ENCODE results near the gene PHC1.
A peak's percentile ranks its signal among the peaks of the same experiment; 100 is the strongest.
"Not testable (repeated sequence)": the region's sequence is repeated elsewhere in the genome, so short reads cannot be mapped to it uniquely, and the experiment has no call there.

PHC1 gene

GRCh38 chr12:8911606-8912268, 2.6 kb upstream of the PHC1 start:
- no peak for DNase-seq

DNA sequence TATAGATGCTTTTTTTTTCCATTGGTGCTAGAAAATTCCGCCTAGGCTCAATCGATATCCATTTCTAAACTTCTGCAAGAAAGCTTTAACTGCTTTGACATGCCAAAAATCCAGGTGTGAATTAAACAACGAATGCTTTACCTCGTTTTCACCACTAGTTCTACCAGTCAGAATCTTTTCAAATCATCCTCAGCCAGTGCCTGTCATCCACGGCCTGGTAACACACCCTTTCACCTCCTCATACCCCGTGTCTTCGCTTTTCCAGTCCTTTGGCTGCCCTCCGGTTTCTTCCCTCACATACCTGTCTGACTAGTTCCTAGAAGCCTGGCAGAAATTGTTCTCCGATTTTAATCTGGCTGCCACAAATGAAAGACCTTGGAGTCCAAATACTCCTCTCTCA, 1.4 kb upstream of the PHC1 start:
- peak; percentile 82 for DNase-seq

DNA sequence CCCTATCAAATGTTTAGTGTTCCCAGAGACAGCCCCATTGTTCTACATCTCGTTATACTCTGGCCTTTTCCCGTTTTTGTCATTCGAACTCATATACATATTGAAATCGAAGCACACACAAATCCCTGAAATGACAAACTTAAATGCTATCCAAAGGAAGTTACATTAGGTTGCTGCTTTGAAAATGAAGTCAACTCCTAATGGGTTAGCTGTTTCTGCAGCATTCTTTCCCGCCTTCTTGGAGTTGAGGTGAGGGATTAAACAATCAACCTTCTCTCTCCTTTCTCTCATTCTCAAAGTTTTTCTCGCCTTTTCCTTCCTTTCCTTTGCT, 642 bp upstream of the PHC1 start:
- no peak for DNase-seq

DNA sequence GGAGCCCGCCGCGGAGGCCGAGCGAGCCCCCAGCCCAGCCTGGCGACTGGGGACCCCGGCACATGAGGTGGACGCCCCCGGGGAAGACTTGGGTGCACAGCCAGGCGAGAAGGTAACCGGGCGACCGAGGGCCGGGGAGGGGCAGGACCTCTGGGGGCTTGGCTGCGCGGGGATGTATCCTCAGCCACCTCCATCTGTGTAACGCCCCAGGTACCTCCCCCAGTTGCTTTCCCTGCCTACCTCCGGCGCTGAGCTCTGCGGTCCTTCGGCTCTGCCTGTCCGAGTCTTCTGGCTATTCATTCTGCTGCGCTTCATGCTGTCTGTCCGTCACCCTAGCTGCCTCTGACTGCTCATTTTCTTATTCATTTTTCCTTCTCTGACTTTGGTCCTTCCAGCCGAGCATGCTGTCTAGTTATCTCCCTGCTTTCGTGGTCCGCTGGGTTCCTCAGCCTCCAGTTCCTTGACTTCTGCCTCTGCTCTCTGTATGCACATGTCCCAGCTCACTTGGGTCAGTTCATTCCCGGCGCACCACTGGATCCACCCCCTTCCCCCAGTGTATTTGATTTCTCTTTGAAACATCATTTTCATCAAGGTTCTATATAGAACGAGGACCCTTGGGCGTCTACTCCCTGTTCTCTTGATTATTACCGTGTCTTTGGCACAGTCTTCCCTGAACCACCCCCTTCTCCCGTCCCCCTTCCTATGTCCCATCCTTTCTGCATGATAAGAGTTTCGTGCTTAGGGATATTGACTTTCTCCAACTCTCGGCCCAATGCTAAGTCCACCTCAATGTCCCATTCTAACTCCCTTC, 612 bp downstream of the PHC1 start:
- DNase-seq, result peak; percentile 92

- no peak for DNase-seq
Measured at GRCh38 chr12:8916154-8916553, 1.8 kb downstream of the PHC1 start.

DNA sequence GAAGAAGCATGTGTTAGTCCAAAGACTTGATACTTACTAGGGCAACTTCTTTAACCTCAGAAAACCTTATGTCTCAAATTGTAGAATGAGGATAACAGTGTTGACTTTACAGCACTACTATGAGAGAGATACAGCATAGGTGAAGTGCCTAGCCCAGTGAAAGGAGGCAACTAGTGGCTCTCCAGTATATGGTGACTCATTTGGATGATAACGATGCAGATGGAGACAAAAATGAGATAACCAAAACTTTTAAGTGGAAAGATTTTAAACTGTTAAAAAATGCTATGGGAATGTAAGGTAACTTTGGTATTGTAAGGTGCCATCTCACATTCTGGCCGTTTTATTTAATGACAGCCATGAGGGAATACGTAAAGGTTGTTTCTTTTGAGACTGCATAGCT, 2.7 kb downstream of the PHC1 start:
- DNase-seq, result no peak

- no peak for DNase-seq
Measured at GRCh38 chr12:8917751-8918150, 3.4 kb downstream of the PHC1 start.

DNA sequence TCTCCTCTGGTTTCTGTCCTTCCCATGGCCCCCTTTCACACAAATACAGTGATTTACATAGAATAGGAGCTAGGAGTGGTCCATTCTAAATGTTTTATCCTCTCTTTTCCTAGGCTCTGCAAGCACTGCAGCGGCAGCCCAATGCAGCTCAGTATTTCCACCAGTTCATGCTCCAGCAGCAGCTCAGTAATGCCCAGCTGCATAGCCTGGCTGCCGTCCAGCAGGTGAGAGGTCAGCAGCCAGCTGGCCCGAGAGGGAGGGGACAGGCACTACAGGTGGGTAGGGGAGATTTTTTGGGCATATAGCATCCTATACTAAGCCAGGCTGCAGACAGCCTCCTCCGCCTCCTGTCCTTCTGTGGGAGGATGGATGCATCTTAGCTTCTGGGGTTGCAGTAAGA, 5.3 kb downstream of the PHC1 start:
- not testable (repeated sequence) for DNase-seq

DNA sequence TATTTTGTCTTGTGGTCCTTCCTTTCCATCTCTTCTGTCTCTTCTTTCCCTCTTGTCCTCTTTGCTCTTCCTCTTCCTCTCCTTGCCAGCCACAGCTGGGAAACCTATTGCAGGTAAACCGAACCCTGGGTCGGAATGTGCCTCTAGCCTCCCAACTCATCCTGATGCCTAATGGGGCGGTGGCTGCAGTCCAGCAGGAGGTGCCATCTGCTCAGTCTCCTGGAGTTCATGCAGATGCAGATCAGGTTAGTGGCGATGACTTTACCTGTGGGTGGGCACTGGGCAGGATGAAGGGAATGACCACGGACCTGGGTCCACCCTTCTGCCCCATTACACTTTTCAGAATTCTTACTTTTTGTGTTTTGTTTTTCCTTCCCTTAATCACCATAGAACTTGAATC, 8.2 kb downstream of the PHC1 start:
- DNase-seq, result no peak

DNA sequence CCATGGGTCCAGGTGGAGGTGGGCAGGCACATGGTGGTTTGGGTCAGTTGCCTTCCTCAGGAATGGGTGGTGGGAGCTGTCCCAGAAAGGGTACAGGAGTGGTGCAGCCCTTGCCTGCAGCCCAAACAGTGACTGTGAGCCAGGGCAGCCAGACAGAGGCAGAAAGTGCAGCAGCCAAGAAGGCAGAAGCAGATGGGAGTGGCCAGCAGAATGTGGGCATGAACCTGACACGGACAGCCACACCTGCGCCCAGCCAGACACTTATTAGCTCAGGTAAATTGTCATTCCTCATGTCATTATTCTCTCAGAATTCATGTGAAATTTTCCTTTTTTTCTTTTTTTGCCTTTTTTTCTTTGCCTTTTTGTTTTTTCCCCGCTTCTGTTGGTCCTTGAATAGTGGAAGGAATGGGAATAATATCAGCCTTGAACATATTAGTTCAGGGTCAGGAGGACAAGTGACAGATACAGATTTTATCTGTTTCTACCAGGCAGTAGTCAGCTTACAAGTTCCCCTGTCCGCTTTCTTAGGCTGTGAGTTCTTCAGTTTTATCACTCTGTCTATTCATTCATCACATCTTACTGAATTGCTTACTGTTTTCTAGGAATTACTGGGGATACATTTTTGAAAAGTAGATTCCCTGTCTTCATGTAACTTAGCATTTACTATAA, 16.5 kb downstream of the PHC1 start:
- not testable (repeated sequence) for DNase-seq

GRCh38 chr12:8932464-8932863, 18.2 kb downstream of the PHC1 start:
- DNase-seq, result not testable (repeated sequence)

- DNase-seq, result not testable (repeated sequence)
Measured at GRCh38 chr12:8934080-8934479, 19.8 kb downstream of the PHC1 start.

GRCh38 chr12:8936735-8937134, 22.4 kb downstream of the PHC1 start:
- no peak for DNase-seq

- not testable (repeated sequence) for DNase-seq
Measured at GRCh38 chr12:8937842-8938442, 23.6 kb downstream of the PHC1 start.

DNA sequence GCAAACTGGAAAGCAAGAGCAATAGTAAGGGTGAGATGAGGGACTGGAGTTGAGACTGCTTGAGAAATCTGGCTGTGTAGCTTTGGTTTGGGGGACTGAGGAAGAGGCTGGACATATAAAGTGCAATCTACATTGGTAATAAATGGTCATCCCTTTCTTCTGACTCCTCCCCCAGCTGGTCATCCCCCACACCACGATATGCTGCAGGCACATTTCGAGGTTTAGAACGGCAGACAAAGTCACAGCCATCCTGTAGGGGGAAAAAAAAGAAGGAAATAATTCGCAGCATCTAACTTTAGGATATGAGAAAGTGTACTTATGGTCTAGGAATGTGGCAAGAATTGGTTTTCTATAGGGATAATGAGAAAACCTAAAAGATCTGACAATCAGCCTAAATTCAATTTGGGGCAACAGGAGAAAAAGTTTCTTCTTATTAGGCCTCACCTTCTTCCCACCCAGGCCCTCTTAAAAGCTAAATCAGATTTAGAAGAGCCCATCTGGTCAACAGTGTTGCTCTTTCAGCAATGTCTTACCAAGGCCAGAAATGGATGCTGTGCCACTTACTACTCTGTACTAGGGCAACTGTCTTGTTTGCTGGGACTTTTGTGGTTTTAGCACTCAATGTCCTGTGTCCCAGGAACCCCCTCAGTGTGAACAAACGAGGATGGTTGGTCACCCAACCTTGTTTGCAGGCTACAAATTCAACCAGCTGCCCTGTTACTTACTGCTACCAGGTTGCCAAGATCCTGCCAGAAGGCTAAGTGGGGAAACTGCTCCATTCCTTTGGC, 27.6 kb downstream of the PHC1 start:
- no peak for DNase-seq

- DNase-seq, result no peak
Measured at GRCh38 chr12:8943565-8944186, 29.4 kb downstream of the PHC1 start.

- DNase-seq, result no peak
Measured at GRCh38 chr12:8946733-8947132, 32.4 kb downstream of the PHC1 start.

GRCh38 chr12:8947737-8948136, 33.4 kb downstream of the PHC1 start:
- no peak for DNase-seq

- peak; percentile 24 for DNase-seq
Measured at GRCh38 chr12:8948701-8949341, 34.5 kb downstream of the PHC1 start.

DNA sequence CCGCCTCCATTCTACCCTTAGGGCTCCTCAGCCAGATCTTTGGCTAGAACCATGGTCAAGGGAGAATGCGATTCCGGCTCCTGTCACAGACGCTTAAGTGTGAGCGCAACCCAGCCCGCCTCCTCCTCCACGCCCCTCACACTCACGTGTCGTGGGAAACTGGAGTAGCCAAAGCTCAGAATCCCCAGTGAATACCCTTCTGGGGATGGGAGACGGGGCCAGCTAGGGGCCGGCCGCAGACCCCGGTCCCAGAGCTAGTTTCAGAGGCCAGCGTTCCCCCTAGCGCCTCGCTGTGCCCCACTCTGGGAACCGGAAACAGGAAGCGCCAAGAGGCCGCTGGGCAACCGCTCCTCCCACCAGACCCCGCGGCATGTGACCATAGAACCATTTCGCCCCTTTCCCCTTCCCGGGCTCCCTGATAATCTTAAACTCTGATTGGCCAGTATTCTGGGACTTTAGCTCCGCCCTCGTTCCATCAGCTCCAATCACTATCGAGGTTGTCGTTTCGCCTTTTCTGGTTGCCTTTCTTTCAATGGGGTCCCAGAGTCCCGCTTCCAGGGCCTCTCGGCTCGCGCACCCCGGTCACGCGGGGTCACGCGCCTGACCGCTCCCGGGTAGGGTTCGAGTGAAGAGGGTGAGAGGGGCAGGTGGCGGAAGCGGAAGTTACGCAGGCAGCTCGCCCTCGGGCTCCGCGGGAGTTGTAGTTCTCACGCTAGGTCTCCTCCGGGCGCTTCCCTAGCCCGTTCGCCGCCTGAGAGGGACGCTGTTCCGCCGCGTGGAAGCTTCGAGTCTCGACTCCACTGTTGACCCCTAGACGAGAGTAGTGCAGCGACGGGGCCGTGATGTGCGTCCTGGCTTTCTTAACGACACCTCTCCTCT, 35.3 kb downstream of the PHC1 start, which contains the start of gene M6PR:
M6PR (minus strand) TSS at position 304 of the 879 bp plus-strand sequence. CDS start 3,241 bp downstream, outside the sequence.
- DNase-seq, result peak; percentile 99

DNA sequence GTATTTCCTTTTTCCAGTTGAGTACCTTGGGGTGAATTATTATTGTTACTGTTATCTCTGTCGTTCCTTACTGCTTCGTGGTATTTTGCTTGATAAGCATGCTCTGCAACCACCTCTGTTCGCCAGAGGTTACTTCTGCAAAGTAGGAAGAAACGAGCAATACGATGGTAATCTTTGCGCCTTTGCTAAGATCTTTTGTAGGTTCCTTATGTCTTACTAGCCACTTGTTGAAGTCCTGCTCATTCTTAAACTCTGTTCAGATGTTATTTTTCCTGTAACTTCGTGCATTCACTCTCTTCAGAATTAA, 35.9 kb downstream of the PHC1 start:
- no peak for DNase-seq
